Transverse colon (tissue), 4 donors: ENCODE data around the gene SETX.

Source experiments
- CTCF ChIP-seq, 5 experiments: fragments of 200-600 bp in 3 of 5; fragments of 450-650 bp in 2 of 5; sonication (generic) in 3 of 5; IDR thresholded peaks; 1 replicate in 2 of 5; 2 replicates in 3 of 5; pipeline ENCODE4 v1.5.1; 2016 to 2017; ENCODE audit warnings: antibody characterized with exemption in 5 of 5, inconsistent platforms in 3 of 5, mild to moderate bottlenecking in 2 of 5, moderate library complexity in 1 of 5
- POLR2AphosphoS5 ChIP-seq, 3 donors: sonication (generic); formaldehyde crosslinking; IDR thresholded peaks; one replicate each; pipeline ENCODE4 v1.6.1; 2016; ENCODE audit warnings: antibody characterized with exemption in 3 of 3

- TF ChIP-seq CTCF (IDR thresholded peaks at IDR 0.05) (no peak), POLR2AphosphoS5 (IDR thresholded peaks at IDR 0.05) (no peak)
Observed at GRCh38 chr9:132312426-132312825, 42.4 kb downstream of the SETX start.
